Measurements from ENCODE around the gene MAGI1.

Gene MAGI1

DNA sequence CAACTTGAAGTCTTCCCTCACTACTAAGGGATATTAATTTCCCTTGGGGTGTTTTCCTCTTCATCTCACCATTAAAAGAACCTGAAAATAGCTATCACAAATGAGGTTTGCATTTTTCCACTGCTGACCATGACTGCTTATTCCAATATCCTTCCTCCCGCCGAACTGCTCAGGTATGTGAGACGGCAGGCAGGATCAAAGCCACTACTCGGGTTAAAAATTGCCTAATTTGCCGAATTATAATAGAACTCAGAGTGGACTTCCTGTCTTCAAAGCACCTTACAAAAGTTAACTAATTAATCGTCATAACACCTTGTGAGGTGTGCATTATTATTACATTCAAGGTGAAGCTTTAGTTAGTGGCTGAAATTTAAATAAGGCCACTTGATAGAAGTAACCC, 695.7 kb downstream of the MAGI1 start:
- Histone ChIP-seq H3K9me3 (ENCODE audit: control insufficient read depth, low read length) (no peaks in the 10 kb centered on the region), H2AFZ (ENCODE audit: low read depth, low read length) (no peak overlapping the region), H2BK120ac (ENCODE audit: low read depth, low read length) (no peak overlapping the region), H2AK5ac (ENCODE audit: low read length, severe bottlenecking) (no peak overlapping the region), H3K36me3 (ENCODE audit: control insufficient read depth in 1 of 2, insufficient read depth in 2 of 2, low read depth in 1 of 2, low read length in 2 of 2) (no peaks in the 10 kb centered on the region), H4K91ac (ENCODE audit: low read length) (no peak overlapping the region), H2BK12ac (ENCODE audit: low read length in 2 of 2) (no peak overlapping the region), H4K8ac (ENCODE audit: low read length) (no peak overlapping the region), H3K4me1 (ENCODE audit: control insufficient read depth, insufficient read depth, low read depth, low read length) (no peaks in the 10 kb centered on the region), H3K4me2 (ENCODE audit: low read length, poor library complexity, severe bottlenecking) (no peak overlapping the region), H3K79me1 (replicated peaks; ENCODE audit: low read length, poor library complexity, severe bottlenecking) (no peaks in the 10 kb centered on the region), H3K18ac (ENCODE audit: low read depth in 1 of 2, low read length in 2 of 2) (no peak overlapping the region), H3K14ac (ENCODE audit: low read length in 2 of 2) (no peak overlapping the region), H3K27ac (ENCODE audit: low read length, poor library complexity, severe bottlenecking) (no peak overlapping the region), H2BK15ac (ENCODE audit: low read depth, poor library complexity, severe bottlenecking) (no peak overlapping the region), H3K23ac (ENCODE audit: low read length in 2 of 2) (no peak overlapping the region), H3K27me3 (ENCODE audit: control insufficient read depth in 1 of 2, insufficient read depth in 1 of 2, low read length in 2 of 2) (peaks cover 3 to 4% of the 10 kb centered on the region in 2 experiments), H3K4ac (ENCODE audit: low read depth in 1 of 2, low read length in 2 of 2) (no peak overlapping the region), H3K4me3 (ENCODE audit: insufficient read depth in 1 of 2, low read depth in 1 of 2, low read length in 2 of 2) (no peak overlapping the region), H3K9ac (ENCODE audit: low read length) (no peak overlapping the region), H2BK5ac (ENCODE audit: low read depth, low read length, poor library complexity, severe bottlenecking) (no peak overlapping the region)
- no peak for DNase-seq
- 93% methylated on average over 5 of the region's 6 CpGs for WGBS

DNA sequence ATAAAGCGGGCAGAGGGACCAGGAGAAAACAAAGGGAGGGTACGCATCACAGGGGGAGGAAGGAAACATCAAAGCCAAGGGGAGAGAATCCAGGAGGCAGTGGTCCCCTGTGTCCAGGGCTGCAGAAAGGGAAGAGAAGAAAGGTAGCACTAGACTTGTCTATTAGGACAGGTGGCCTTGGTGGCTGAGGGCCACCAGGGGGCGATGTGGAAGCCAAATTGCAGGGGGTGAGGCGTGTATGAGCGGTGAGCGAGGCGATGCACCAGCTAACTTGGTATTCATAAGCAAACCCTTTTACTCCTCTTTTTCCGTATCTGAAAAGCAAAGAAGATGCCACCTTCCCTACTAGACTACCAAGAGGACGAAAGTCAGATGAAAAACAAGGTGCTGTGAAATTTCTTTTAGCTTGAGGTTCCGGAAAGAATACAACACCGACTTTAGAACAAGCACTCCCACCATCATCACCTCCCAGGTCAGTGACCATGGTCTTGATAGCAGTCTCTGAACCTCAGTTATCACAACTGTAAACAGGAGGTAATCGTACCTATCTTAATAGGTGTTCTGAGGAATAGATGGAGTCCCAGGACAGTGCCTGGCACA, 696.5 kb downstream of the MAGI1 start:
- Histone ChIP-seq H2AK5ac (ENCODE audit: low read length, severe bottlenecking) (no peak overlapping the region), H2BK120ac (ENCODE audit: low read depth, low read length) (no peak overlapping the region), H3K36me3 (ENCODE audit: control insufficient read depth in 1 of 2, insufficient read depth in 2 of 2, low read depth in 1 of 2, low read length in 2 of 2) (no peaks in the 10 kb centered on the region), H3K18ac (ENCODE audit: low read depth in 1 of 2, low read length in 2 of 2) (no peak overlapping the region), H3K79me1 (replicated peaks; ENCODE audit: low read length, poor library complexity, severe bottlenecking) (no peaks in the 10 kb centered on the region), H3K14ac (ENCODE audit: low read length in 2 of 2) (no peak overlapping the region), H2BK12ac (ENCODE audit: low read length in 2 of 2) (no peak overlapping the region), H3K27ac (ENCODE audit: low read length, poor library complexity, severe bottlenecking) (no peak overlapping the region), H2BK15ac (ENCODE audit: low read depth, poor library complexity, severe bottlenecking) (no peak overlapping the region), H3K9ac (ENCODE audit: low read length) (no peak overlapping the region), H3K23ac (ENCODE audit: low read length in 2 of 2) (no peak overlapping the region), H3K4me2 (ENCODE audit: low read length, poor library complexity, severe bottlenecking) (no peak overlapping the region), H4K91ac (ENCODE audit: low read length) (no peak overlapping the region), H4K8ac (ENCODE audit: low read length) (no peak overlapping the region), H2AFZ (ENCODE audit: low read depth, low read length) (no peak overlapping the region), H2BK5ac (ENCODE audit: low read depth, low read length, poor library complexity, severe bottlenecking) (no peak overlapping the region), H3K4ac (ENCODE audit: low read depth in 1 of 2, low read length in 2 of 2) (no peak overlapping the region), H3K4me3 (ENCODE audit: insufficient read depth in 1 of 2, low read depth in 1 of 2, low read length in 2 of 2) (no peak overlapping the region), H3K4me1 (ENCODE audit: control insufficient read depth, insufficient read depth, low read depth, low read length) (no peaks in the 10 kb centered on the region), H3K9me3 (ENCODE audit: control insufficient read depth, low read length) (no peaks in the 10 kb centered on the region), H3K27me3 (ENCODE audit: control insufficient read depth in 1 of 2, insufficient read depth in 1 of 2, low read length in 2 of 2) (peaks cover 3 to 4% of the 10 kb centered on the region in 2 experiments)
- DNase-seq: peak; percentile 44
- WGBS: 77% methylated on average over 7 of the region's 12 CpGs

DNA sequence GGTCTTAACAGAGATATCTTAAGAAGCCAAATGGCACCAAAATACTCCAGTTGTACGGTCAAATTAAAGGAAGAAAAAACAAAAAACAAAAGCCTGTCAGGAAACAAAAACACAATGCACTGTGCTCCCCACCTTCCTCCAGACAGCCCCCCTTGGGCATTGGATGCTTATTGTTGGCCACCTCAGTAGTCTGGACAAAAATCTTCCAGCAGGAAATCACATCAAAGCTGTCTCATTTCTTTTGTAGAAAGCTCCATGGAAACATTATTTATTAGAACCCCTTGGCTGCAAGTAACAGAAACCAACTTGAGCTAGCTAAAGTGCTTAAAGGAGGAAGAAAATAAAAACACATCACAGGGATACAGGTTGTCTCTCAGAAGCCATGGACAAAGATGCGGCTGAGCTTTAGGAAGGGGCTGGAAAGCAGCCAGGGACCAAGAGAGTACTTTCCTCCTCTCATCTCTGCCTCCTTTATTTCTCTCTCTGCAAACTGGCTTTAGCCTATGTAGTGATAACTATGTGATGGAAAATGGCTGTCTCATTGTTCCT, 699.5 kb downstream of the MAGI1 start:
- no peak overlapping the region for H3K4ac ChIP-seq (ENCODE audit: low read depth in 1 of 2, low read length in 2 of 2)
- H3K18ac ChIP-seq (ENCODE audit: low read depth in 1 of 2, low read length in 2 of 2): no peak overlapping the region
- no peak overlapping the region for H3K4me2 ChIP-seq (ENCODE audit: low read length, poor library complexity, severe bottlenecking)
- no peaks in the 10 kb centered on the region for H3K79me1 ChIP-seq (replicated peaks; ENCODE audit: low read length, poor library complexity, severe bottlenecking)
- H4K91ac ChIP-seq (ENCODE audit: low read length): no peak overlapping the region
- H2BK5ac ChIP-seq (ENCODE audit: low read depth, low read length, poor library complexity, severe bottlenecking): no peak overlapping the region
- 100% methylated on average over 1 of the region's 2 CpGs for WGBS
- no peak overlapping the region for H3K4me3 ChIP-seq (ENCODE audit: insufficient read depth in 1 of 2, low read depth in 1 of 2, low read length in 2 of 2)
- no peak overlapping the region for H3K27ac ChIP-seq (ENCODE audit: low read length, poor library complexity, severe bottlenecking)
- H2BK15ac ChIP-seq (ENCODE audit: low read depth, poor library complexity, severe bottlenecking): no peak overlapping the region
- H3K9me3 ChIP-seq (ENCODE audit: control insufficient read depth, low read length): no peaks in the 10 kb centered on the region
- no peaks in the 10 kb centered on the region for H3K4me1 ChIP-seq (ENCODE audit: control insufficient read depth, insufficient read depth, low read depth, low read length)
- no peak overlapping the region for H2AK5ac ChIP-seq (ENCODE audit: low read length, severe bottlenecking)
- no peak overlapping the region for H3K23ac ChIP-seq (ENCODE audit: low read length in 2 of 2)
- H2BK120ac ChIP-seq (ENCODE audit: low read depth, low read length): no peak overlapping the region
- no peak overlapping the region for H3K14ac ChIP-seq (ENCODE audit: low read length in 2 of 2)
- H3K36me3 ChIP-seq (ENCODE audit: control insufficient read depth in 1 of 2, insufficient read depth in 2 of 2, low read depth in 1 of 2, low read length in 2 of 2): no peaks in the 10 kb centered on the region
- no peak overlapping the region for H2BK12ac ChIP-seq (ENCODE audit: low read length in 2 of 2)
- no peak for DNase-seq
- no peak overlapping the region for H4K8ac ChIP-seq (ENCODE audit: low read length)
- no peak overlapping the region for H2AFZ ChIP-seq (ENCODE audit: low read depth, low read length)
- no peak overlapping the region for H3K9ac ChIP-seq (ENCODE audit: low read length)
- H3K27me3 ChIP-seq (ENCODE audit: control insufficient read depth in 1 of 2, insufficient read depth in 1 of 2, low read length in 2 of 2): peaks cover 3 to 18% of the 10 kb centered on the region in 2 experiments

DNA sequence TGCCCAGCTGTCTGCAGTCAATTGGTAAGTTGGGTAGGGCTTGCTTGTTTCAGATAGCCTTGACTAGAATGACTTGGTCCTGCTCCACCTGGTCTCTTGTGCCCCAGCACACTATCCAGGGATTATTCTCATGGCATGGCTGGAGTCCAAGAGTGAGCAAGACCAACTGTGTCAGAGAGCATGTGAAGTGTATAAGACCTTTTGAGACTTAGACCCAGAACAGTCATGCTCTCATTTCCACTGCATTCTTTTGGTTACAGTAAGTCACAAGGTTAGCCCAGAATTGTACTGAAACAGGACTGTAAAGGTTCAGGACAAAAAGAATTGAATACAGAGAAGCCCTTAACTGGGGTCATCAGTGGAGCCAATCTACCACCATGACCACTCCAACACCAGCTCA, 700.1 kb downstream of the MAGI1 start:
- H3K14ac ChIP-seq (ENCODE audit: low read length in 2 of 2): no peak overlapping the region
- H2AFZ ChIP-seq (ENCODE audit: low read depth, low read length): no peak overlapping the region
- H3K27ac ChIP-seq (ENCODE audit: low read length, poor library complexity, severe bottlenecking): no peak overlapping the region
- no peaks in the 10 kb centered on the region for H3K4me1 ChIP-seq (ENCODE audit: control insufficient read depth, insufficient read depth, low read depth, low read length)
- no peak overlapping the region for H3K4me2 ChIP-seq (ENCODE audit: low read length, poor library complexity, severe bottlenecking)
- DNase-seq: peak; percentile 60
- H3K18ac ChIP-seq (ENCODE audit: low read depth in 1 of 2, low read length in 2 of 2): no peak overlapping the region
- H3K4ac ChIP-seq (ENCODE audit: low read depth in 1 of 2, low read length in 2 of 2): no peak overlapping the region
- H2AK5ac ChIP-seq (ENCODE audit: low read length, severe bottlenecking): no peak overlapping the region
- no peak overlapping the region for H2BK5ac ChIP-seq (ENCODE audit: low read depth, low read length, poor library complexity, severe bottlenecking)
- no peak overlapping the region for H2BK12ac ChIP-seq (ENCODE audit: low read length in 2 of 2)
- no peak overlapping the region for H3K4me3 ChIP-seq (ENCODE audit: insufficient read depth in 1 of 2, low read depth in 1 of 2, low read length in 2 of 2)
- no peaks in the 10 kb centered on the region for H3K79me1 ChIP-seq (replicated peaks; ENCODE audit: low read length, poor library complexity, severe bottlenecking)
- H3K9ac ChIP-seq (ENCODE audit: low read length): no peak overlapping the region
- H3K9me3 ChIP-seq (ENCODE audit: control insufficient read depth, low read length): no peaks in the 10 kb centered on the region
- no peak overlapping the region for H4K91ac ChIP-seq (ENCODE audit: low read length)
- no peaks in the 10 kb centered on the region for H3K36me3 ChIP-seq (ENCODE audit: control insufficient read depth in 1 of 2, insufficient read depth in 2 of 2, low read depth in 1 of 2, low read length in 2 of 2)
- H4K8ac ChIP-seq (ENCODE audit: low read length): no peak overlapping the region
- H3K23ac ChIP-seq (ENCODE audit: low read length in 2 of 2): no peak overlapping the region
- no peak overlapping the region for H2BK15ac ChIP-seq (ENCODE audit: low read depth, poor library complexity, severe bottlenecking)
- H2BK120ac ChIP-seq (ENCODE audit: low read depth, low read length): no peak overlapping the region
- peaks cover 9 to 18% of the 10 kb centered on the region in 2 experiments for H3K27me3 ChIP-seq (ENCODE audit: control insufficient read depth in 1 of 2, insufficient read depth in 1 of 2, low read length in 2 of 2)
